Measurements from ENCODE around the gene MED27.

MED27 gene

DNA sequence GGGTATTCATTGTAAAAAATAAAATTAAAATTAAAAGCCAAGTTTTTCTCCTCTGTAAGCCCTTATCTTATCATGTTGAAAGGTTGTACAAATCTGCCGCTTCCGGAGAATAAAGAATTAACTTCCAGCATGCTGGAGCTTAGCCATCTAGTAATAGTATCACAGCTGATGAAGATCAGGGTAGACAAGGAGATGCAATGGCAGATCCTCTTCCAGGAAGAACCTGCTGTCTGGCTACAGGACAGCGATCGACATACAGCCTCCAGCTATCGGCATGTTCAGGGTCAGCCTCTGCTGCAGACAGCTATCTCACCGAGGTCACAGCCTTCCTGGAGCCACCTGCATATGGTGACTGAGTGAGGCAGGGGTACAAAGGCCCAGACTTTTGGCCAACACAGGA lies 82.6 kb downstream of the MED27 start:
- no peak for DNase-seq (ENCODE audit: low read depth in 2 of 2)
- TF ChIP-seq, protein P1, sequence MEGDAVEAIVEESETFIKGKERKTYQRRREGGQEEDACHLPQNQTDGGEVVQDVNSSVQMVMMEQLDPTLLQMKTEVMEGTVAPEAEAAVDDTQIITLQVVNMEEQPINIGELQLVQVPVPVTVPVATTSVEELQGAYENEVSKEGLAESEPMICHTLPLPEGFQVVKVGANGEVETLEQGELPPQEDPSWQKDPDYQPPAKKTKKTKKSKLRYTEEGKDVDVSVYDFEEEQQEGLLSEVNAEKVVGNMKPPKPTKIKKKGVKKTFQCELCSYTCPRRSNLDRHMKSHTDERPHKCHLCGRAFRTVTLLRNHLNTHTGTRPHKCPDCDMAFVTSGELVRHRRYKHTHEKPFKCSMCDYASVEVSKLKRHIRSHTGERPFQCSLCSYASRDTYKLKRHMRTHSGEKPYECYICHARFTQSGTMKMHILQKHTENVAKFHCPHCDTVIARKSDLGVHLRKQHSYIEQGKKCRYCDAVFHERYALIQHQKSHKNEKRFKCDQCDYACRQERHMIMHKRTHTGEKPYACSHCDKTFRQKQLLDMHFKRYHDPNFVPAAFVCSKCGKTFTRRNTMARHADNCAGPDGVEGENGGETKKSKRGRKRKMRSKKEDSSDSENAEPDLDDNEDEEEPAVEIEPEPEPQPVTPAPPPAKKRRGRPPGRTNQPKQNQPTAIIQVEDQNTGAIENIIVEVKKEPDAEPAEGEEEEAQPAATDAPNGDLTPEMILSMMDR (IDR thresholded peaks at IDR 0.05; ENCODE audit: low read depth, low read length) = no peak
- H3K4me3 ChIP-seq (replicated peaks in 1 of 2; ENCODE audit: low read depth in 2 of 2, low read length in 2 of 2) = no peak overlapping the region

DNA sequence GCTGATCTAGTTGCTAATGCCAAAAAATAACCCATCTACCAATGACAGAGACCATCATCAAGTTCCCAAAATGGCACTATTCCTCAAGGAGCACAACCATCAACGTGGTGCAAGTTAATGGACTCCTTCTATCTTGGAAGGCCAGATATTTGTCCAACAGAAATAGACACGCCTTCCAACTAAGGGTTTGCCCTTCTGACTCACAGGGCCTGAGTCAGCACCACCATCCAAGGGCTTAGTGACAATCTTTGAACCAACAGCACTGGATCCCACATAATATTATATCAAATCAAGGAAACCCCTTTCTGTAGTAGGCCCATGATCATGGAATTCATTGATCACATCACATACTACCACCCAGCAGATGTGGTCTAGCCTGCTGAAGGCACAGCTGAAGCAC lies 84.3 kb downstream of the MED27 start:
- H3K4me3 ChIP-seq (replicated peaks in 1 of 2; ENCODE audit: low read depth in 2 of 2, low read length in 2 of 2) = no peak overlapping the region
- TF ChIP-seq, protein P1 (IDR thresholded peaks at IDR 0.05; ENCODE audit: low read depth, low read length) = no peak

DNA sequence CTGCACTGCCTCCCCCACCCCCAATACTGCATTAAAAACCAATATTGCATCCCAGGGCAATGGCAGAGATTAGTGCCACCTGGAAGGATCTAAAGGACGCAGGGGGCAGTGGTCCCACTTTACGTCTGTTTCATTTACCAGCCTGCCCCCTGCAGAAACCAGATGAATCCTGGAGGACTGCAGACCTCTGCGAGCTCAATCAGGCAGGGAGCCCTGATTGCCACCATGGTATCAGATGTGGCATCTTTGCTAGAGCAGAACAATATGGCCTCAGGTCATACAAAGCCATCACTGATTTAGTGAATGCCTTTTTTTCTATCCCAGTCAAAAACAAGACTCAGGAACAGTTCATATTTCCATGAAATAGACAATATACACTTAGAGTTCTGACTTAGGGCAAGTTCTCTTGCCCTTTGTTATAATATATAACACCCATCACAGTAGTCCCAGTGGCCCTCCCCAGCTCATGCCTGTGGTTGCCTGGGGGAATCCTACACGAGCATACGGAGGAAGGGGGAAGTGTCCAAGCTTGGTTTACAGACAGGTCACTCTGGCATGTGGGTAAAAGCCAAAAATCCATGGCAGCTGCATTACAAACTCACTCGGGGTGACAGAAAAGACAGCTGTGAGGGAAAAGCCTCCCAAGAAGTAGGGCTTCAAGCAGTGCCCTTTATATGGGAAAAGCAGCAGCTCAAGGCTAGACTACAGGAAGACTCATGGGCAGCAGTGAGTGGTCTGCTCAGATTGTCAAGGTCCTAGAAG lies 85.1 kb downstream of the MED27 start:
- no peak overlapping the region for H3K4me3 ChIP-seq (replicated peaks in 1 of 2; ENCODE audit: low read depth in 2 of 2, low read length in 2 of 2)
- TF ChIP-seq, protein P1 (IDR thresholded peaks at IDR 0.05; ENCODE audit: low read depth, low read length) = no peak
- no peak for DNase-seq (ENCODE audit: low read depth in 2 of 2)

More for the DNA sequence above, 84.3 kb downstream of the MED27 start:
- peak in 1 of 2 donors; percentile 51 for DNase-seq (ENCODE audit: low read depth in 2 of 2)

DNA sequence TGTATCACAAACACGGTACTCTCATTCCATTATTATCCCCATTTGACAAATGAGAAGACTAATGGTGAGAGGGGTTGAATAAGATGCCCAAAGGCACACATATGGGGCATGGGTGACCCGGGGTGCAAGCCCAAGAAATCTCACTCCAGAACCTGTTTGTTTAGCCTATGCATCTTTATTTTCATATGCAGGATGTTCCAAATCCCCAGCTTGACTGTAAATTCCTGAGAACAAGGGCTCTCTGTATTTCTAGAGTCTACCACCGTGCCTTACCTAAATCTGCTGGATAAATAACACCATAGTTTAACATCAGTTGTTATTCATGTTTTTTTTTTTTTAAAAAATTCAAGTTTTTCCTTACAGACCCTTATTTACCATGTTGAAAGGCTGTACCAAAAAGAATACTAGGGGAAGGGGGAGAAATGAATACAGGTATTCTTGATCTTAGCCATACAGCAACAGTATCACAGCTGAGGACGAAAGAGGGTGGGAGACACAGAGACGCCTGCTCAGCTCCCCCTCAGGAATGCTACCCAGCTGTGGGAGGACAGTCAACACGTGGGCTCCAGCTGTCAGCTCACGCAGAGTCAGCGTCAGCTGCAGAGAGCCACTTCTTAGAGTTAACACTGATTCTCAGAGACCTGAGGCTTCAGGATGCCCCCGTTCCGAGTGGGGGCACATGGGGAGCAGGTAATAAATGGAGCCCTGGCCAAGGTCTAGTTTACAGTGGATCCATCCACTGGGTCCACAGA lies 86.6 kb downstream of the MED27 start:
- TF ChIP-seq, protein P1 (IDR thresholded peaks at IDR 0.05; ENCODE audit: low read depth, low read length) = no peak
- H3K4me3 ChIP-seq (replicated peaks in 1 of 2; ENCODE audit: low read depth in 2 of 2, low read length in 2 of 2) = no peak overlapping the region
- DNase-seq (ENCODE audit: low read depth in 2 of 2) = no peak

DNA sequence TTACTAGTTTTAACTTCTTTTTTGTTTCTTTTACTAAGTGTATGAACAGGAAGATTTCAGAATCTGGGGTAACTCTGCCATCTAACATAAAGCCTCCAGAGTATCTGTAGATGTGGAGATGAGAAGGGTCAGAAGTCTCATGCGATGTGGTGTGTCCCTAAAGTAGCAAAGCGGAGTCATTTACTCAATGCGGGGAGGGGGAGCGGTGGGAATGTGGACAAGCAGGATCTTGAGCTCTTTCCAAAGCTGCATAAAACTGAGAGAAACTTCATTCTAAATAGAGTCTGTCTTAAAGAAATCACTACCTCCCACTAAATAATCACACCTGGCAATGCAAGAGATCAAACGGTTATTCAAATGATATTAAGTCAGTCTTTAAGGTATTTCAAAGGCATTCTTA lies 92.4 kb downstream of the MED27 start:
- TF ChIP-seq, protein P1 (IDR thresholded peaks at IDR 0.05; ENCODE audit: low read depth, low read length) = no peak
- no peak for DNase-seq (ENCODE audit: low read depth in 2 of 2)
- H3K4me3 ChIP-seq (replicated peaks in 1 of 2; ENCODE audit: low read depth in 2 of 2, low read length in 2 of 2) = no peak overlapping the region

DNA sequence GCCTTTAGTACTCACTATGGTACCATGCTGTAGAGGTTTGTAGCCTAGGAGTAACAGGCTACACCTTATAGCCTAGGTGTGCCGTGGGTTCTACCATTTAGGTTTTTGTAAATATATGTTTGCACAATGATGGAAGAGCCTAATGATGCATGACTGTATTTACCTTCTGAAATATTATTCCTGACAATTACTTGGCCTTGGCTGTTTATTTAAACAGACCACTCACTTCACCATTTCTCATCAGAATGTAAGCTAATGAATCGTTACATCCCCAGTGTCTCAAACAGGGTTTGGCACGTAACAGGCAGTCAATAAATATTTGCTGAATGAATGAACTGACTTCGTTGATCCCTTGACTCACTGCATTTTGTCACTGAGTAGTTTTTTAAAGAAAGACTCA lies 93.1 kb downstream of the MED27 start:
- no peak for DNase-seq (ENCODE audit: low read depth in 2 of 2)
- no peak overlapping the region for H3K4me3 ChIP-seq (replicated peaks in 1 of 2; ENCODE audit: low read depth in 2 of 2, low read length in 2 of 2)
- TF ChIP-seq, protein P1 (IDR thresholded peaks at IDR 0.05; ENCODE audit: low read depth, low read length) = no peak
